Ishikawa (cell line): ENCODE measurements around the gene ZGRF1.

Experiments used
- CEBPB ChIP-seq: IDR thresholded peaks from 2 replicates; pipeline ENCODE4 v1.6.1; 2012
- CREB1 ChIP-seq: IDR thresholded peaks from 2 replicates; pipeline ENCODE4 v1.6.1; 2012; ENCODE audit warnings: low read depth
- EGR1 ChIP-seq: IDR thresholded peaks from 2 replicates; pipeline ENCODE4 v1.6.1; 2012
- EP300 ChIP-seq: IDR thresholded peaks from 2 replicates; pipeline ENCODE4 v1.6.1; 2012; ENCODE audit warnings: borderline replicate concordance
- FOXM1 ChIP-seq: IDR thresholded peaks from 2 replicates; pipeline ENCODE4 v1.6.1; 2012; ENCODE audit warnings: low read depth, borderline replicate concordance
- NFIC ChIP-seq: IDR thresholded peaks from 2 replicates; pipeline ENCODE4 v1.6.1; 2012
- RAD21 ChIP-seq: IDR thresholded peaks from 2 replicates; pipeline ENCODE4 v1.6.1; 2012; ENCODE audit warnings: low read depth
- TAF1 ChIP-seq: IDR thresholded peaks from 2 replicates; pipeline ENCODE4 v1.6.1; 2012; ENCODE audit warnings: low read depth, mild to moderate bottlenecking
- TCF12 ChIP-seq: IDR thresholded peaks from 2 replicates; pipeline ENCODE4 v1.6.1; 2012; ENCODE audit warnings: low read depth
- TEAD4 ChIP-seq: IDR thresholded peaks from 2 replicates; pipeline ENCODE4 v1.6.1; 2012
- YY1 ChIP-seq: IDR thresholded peaks from 2 replicates; pipeline ENCODE4 v1.6.1; 2012; ENCODE audit warnings: low read depth
- ZBTB7A ChIP-seq: IDR thresholded peaks from 2 replicates; pipeline ENCODE4 v1.6.1; 2012; ENCODE audit warnings: low read depth
- TF ChIP-seq, protein P1 (sequence below): IDR thresholded peaks from 2 replicates; pipeline ENCODE4 v1.6.1; 2012
- TF ChIP-seq, protein P2 (sequence below): IDR thresholded peaks from 2 replicates; pipeline ENCODE4 v1.6.1; 2012; ENCODE audit warnings: low read depth, mild to moderate bottlenecking
- TF ChIP-seq, protein P3 (sequence below): IDR thresholded peaks from 2 replicates; pipeline ENCODE4 v1.6.1; 2012

Gene ZGRF1

DNA sequence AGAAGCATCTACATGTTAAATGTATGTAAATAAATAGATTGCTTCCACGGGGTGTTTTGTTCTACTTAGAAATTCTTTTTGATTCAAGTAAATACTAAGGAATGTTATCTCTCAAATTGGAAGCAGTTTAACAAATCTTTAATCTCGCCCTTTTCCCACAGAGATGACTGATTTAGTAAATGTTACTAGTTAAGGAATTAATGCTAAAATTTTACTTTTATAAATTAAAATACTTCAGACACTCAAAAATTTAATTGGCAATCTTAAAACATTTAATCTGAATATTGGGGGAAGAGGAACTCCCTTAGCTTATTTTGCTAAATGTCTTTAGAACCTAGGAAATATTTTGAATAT is 12.3 kb upstream of the ZGRF1 start:
- TF ChIP-seq CEBPB (no peak), EP300 (no peak), RAD21 (no peak), FOXM1 (no peak), TEAD4 (no peak), YY1 (no peak), CREB1 (no peak), TCF12 (no peak), ZBTB7A (no peak), NFIC (no peak), EGR1 (no peak), TAF1 (no peak)
- TF ChIP-seq, protein P1, sequence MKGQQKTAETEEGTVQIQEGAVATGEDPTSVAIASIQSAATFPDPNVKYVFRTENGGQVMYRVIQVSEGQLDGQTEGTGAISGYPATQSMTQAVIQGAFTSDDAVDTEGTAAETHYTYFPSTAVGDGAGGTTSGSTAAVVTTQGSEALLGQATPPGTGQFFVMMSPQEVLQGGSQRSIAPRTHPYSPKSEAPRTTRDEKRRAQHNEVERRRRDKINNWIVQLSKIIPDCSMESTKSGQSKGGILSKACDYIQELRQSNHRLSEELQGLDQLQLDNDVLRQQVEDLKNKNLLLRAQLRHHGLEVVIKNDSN: no peak
- TF ChIP-seq, protein P2, sequence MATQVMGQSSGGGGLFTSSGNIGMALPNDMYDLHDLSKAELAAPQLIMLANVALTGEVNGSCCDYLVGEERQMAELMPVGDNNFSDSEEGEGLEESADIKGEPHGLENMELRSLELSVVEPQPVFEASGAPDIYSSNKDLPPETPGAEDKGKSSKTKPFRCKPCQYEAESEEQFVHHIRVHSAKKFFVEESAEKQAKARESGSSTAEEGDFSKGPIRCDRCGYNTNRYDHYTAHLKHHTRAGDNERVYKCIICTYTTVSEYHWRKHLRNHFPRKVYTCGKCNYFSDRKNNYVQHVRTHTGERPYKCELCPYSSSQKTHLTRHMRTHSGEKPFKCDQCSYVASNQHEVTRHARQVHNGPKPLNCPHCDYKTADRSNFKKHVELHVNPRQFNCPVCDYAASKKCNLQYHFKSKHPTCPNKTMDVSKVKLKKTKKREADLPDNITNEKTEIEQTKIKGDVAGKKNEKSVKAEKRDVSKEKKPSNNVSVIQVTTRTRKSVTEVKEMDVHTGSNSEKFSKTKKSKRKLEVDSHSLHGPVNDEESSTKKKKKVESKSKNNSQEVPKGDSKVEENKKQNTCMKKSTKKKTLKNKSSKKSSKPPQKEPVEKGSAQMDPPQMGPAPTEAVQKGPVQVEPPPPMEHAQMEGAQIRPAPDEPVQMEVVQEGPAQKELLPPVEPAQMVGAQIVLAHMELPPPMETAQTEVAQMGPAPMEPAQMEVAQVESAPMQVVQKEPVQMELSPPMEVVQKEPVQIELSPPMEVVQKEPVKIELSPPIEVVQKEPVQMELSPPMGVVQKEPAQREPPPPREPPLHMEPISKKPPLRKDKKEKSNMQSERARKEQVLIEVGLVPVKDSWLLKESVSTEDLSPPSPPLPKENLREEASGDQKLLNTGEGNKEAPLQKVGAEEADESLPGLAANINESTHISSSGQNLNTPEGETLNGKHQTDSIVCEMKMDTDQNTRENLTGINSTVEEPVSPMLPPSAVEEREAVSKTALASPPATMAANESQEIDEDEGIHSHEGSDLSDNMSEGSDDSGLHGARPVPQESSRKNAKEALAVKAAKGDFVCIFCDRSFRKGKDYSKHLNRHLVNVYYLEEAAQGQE: no peak
- TF ChIP-seq, protein P3, sequence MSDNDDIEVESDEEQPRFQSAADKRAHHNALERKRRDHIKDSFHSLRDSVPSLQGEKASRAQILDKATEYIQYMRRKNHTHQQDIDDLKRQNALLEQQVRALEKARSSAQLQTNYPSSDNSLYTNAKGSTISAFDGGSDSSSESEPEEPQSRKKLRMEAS: no peak

DNA sequence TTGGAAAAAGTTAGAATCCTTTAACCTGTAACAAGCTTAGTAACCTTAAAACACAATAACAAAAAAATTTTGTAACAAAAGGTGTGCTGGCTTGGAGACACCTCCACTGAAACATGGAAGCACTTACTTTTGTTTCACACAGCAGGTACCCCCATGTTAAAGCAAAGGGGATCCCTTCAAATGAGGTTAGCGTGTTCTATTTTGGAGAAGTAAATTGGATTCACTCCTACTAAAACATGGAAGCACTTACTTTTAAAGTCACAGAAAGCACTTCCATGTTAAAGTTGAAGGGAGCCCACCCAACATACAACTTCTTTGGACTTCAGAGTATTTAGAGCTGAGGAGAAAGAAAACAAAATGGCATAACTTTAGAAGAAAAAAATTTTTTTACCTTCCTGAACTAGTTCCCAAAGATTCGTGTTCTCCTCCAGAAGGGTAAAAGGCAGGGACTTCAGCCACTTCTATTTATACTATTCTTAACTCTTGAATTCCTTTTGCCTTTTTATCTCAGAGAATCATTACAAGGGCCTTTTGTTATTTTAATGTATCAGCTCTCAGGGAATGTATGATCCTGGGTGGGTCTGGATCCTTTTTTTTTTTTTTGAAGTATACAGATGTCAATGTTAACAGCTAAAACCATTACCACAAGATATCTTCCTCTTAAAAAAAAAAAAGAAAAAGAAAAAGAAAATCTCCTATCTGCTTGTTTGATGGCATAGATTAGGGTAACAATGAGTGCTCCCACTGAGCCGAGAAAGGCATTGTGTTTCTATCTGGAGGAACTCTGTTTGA is 11.8 kb upstream of the ZGRF1 start:
- TF ChIP-seq, protein P3: no peak
- TF ChIP-seq CEBPB: no peak
- TF ChIP-seq YY1: no peak
- no peak for TF ChIP-seq NFIC
- TF ChIP-seq ZBTB7A: no peak

DNA sequence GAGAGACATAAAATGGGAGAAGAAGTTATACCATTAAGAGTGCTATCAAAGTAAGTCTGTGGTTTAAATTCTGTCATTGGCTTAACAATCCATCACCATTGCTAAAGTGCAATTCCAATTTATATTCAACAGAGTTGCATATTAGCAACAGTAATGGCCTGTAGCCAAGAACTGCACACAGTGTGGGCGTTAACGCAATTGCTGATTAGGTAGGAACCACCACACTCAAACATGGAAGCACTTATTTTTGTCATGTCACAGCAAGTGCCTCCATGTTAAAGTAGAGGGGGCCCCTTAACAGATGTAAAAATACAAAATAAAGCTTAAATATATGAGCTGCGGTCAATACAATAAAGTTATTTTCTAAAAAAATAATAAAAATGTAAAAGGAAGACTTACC is 11.1 kb upstream of the ZGRF1 start:
- TF ChIP-seq CREB1 (no peak), YY1 (no peak), TEAD4 (no peak), CEBPB (no peak), EP300 (no peak), NFIC (no peak), EGR1 (no peak), TCF12 (no peak), TAF1 (no peak)
- TF ChIP-seq, protein P1: no peak

DNA sequence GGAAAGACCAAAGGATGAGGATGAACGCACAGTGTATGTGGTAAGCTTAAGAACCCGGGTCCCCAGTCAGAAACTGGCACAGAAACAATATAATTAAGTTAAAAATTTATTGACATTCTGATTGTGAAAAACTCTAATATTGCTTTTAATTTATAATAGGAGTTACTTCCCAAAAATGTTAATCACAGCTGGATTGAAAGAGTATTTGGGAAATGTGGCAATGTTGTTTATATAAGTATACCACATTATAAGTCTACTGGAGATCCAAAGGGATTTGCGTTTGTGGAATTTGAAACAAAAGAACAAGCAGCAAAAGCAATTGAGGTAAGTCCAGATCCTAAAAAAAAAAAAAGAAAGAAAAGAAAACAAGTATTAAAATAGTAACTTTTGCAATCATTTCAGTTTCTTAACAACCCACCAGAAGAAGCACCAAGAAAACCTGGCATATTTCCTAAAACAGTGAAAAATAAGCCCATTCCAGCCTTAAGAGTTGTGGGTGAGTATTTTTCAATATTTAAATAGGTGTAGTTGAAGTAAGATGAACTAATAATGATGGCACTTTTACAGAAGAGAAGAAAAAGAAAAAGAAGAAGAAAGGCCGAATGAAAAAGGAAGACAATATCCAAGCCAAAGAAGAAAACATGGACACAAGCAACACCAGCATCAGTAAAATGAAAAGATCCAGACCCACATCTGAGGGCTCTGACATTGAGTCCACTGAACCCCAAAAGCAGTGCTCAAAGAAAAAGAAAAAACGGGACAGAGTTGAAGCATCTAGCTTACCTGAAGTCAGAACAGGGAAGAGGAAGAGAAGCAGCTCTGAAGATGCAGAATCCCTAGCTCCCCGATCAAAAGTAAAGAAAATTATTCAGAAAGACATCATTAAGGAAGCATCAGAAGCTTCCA is 10.2 kb upstream of the ZGRF1 start:
- no peak for TF ChIP-seq ZBTB7A
- no peak for TF ChIP-seq YY1
- no peak for TF ChIP-seq EGR1
- TF ChIP-seq TCF12: no peak
- no peak for TF ChIP-seq TAF1
- no peak for TF ChIP-seq RAD21
- TF ChIP-seq TEAD4: no peak
- TF ChIP-seq EP300: no peak
- TF ChIP-seq CEBPB: no peak
- TF ChIP-seq, protein P1: no peak
- TF ChIP-seq FOXM1: no peak
- TF ChIP-seq, protein P2: no peak
- TF ChIP-seq CREB1: no peak
- TF ChIP-seq NFIC: no peak
- TF ChIP-seq, protein P3: no peak
